Measurements from ENCODE around the gene NOTO.

DNA sequence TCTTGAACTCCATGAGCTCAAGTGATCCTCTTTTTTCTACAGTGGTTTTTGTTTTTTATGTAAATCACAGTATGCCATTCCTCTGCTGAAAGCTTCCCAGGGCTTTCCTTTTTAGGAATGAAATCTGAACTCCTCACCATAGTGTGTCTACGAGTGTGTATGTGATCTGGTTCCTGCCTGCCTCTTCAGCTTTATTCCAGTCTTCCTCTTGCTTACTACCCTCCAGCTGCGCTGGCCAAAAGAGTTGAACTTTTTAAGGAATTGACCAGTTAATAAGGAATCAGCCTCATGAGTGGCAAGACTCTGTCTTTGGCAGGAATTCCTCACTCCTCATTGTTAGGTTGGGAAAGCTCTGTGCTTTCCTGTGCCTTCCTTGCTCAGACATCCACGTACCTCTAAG is 35.8 kb downstream of the NOTO start:
- TF ChIP-seq POLR2A (IDR thresholded peaks at IDR 0.05; ENCODE audit: low read length) = no peak
- no peak for TF ChIP-seq GATA1 (IDR thresholded peaks at IDR 0.05; ENCODE audit: low read depth, low read length)
